ENCODE measurements around the gene ORMDL1.

Gene ORMDL1

GRCh38 chr2:189783451-189783926 is 650 bp downstream of the ORMDL1 start:
- ChIA-PET CTCF (interaction anchor here (0.6 to 0.7 kb wide), 2 partner anchors 21 to 53 kb away, joined by 3 to 5 read pairs; partner anchors contain the start of gene OSGEPL1), POLR2A (ENCODE audit: low non-redundant PET) (interaction anchor here (1.0 kb wide), 1 partner anchor 21 kb away, joined by 3 read pairs; the partner anchor contains the start of gene OSGEPL1)
- peak; percentile 24 for DNase-seq (ENCODE audit: low spot score)

DNA sequence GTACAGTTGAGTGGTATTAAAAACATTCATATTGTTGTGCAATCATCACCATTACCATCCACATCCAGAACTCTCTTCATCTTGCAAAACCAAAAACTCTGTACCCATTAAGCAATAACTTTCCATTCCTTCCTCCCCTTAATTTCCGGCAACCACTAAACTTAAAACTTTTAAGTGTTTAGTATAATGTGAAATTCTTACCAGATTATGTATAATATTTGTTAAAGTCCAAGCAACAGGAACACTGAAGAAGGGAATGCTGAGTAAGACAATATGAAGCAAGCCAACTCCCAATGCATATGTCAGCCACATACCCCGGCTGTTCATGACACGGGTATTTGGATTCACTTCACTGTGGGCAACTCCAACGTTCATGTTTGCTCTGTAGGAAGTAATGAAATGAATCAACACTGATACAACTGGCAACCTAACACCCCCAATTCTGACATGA is 1.9 kb downstream of the ORMDL1 start:
- DNase-seq (ENCODE audit: low spot score) = no peak
- CTCF ChIA-PET = no interaction called here
- POLR2A ChIA-PET (ENCODE audit: low non-redundant PET) = no interaction called here
- TF ChIP-seq, protein P1, sequence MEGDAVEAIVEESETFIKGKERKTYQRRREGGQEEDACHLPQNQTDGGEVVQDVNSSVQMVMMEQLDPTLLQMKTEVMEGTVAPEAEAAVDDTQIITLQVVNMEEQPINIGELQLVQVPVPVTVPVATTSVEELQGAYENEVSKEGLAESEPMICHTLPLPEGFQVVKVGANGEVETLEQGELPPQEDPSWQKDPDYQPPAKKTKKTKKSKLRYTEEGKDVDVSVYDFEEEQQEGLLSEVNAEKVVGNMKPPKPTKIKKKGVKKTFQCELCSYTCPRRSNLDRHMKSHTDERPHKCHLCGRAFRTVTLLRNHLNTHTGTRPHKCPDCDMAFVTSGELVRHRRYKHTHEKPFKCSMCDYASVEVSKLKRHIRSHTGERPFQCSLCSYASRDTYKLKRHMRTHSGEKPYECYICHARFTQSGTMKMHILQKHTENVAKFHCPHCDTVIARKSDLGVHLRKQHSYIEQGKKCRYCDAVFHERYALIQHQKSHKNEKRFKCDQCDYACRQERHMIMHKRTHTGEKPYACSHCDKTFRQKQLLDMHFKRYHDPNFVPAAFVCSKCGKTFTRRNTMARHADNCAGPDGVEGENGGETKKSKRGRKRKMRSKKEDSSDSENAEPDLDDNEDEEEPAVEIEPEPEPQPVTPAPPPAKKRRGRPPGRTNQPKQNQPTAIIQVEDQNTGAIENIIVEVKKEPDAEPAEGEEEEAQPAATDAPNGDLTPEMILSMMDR (conservative IDR thresholded peaks at IDR 0.05; ENCODE audit: low read depth) = no peak
- H3K27ac ChIP-seq = no peak overlapping the region

More at GRCh38 chr2:189783451-189783926, 650 bp downstream of the ORMDL1 start:
- peak overlapping the region; percentile 92 for H3K27ac ChIP-seq
- TF ChIP-seq, protein P1 (conservative IDR thresholded peaks at IDR 0.05; ENCODE audit: low read depth) = no peak

DNA sequence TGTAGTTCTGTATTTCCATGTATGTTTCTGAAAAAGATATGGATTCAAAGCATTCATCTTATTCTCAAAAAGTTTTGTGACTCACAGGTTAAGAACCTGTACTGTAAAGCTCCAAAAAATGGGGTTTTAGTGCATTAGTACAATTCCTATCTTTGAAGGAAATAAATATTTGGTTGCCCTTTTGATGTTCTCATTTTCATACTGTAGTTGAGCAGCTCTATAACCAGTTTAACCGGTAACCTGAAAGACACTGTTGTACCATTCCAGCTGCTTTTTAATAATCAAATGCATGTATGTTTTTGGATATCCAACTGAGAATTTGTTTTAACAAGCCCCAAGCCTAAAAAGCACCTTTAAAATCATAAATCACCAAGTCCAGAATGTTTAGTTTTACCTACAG is 11.9 kb downstream of the ORMDL1 start:
- POLR2A ChIA-PET (ENCODE audit: low non-redundant PET) = no interaction called here
- no peak overlapping the region for H3K27ac ChIP-seq

DNA sequence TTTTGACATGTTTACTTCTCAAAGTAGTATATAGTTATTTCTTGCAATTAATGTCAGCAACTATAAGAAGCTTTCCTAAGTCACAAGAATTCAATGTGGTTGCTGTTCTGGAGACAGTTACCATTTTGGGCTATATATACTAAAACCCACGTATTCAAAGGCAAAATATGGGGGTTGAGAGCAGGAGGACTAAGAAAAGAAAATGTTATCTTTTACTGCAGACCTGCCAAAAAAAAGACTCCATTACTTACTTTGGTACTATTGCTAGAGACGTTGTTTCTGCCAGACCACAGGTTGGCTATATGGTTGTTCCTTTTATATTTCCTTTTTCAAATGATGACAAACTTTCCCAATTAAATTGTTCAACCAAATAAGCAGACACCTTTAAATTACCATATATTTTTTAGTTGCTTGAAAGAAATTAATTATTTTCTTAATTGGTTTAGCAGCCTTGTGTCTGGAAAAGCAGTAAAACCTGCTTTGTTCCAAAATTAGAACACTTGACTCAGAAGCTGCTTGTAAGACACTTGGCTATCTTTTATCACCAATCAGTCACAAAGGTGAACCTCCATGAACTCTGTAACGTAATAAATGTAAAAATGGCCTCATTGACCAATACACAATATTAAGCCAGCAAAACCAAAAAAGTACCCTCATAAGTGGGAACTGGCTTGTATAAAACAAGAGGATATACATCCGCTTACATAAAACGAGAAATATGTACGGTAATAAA is 13.4 kb downstream of the ORMDL1 start:
- TF ChIP-seq, protein P1 (conservative IDR thresholded peaks at IDR 0.05; ENCODE audit: low read depth) = no peak
- no peak overlapping the region for H3K27ac ChIP-seq
- ChIA-PET POLR2A (ENCODE audit: low non-redundant PET) (no interaction called here), CTCF (interaction anchor here (1.1 kb wide), 1 partner anchor 8 kb away, joined by 3 read pairs; the partner anchor contains the start of gene OSGEPL1)
- no peak for DNase-seq (ENCODE audit: low spot score)

More for the DNA sequence above, 11.9 kb downstream of the ORMDL1 start:
- no peak for DNase-seq (ENCODE audit: low spot score)
- TF ChIP-seq, protein P1 (conservative IDR thresholded peaks at IDR 0.05; ENCODE audit: low read depth) = no peak
- CTCF ChIA-PET = interaction anchor here (1.1 kb wide), 1 partner anchor 10 kb away, joined by 3 read pairs; the partner anchor contains the start of gene OSGEPL1

GRCh38 chr2:189763908-189764661 is 20.1 kb downstream of the ORMDL1 start:
- no peak for DNase-seq (ENCODE audit: low spot score)
- TF ChIP-seq, protein P1 (conservative IDR thresholded peaks at IDR 0.05; ENCODE audit: low read depth) = no peak
- H3K27ac ChIP-seq = no peak overlapping the region
- CTCF ChIA-PET = interaction anchor here (0.6 to 0.9 kb wide), 2 partner anchors 103 to 563 kb away, joined by 3 to 5 read pairs; no protein-coding TSS in a partner anchor
- POLR2A ChIA-PET (ENCODE audit: low non-redundant PET) = interaction anchor here (0.8 kb wide), 1 partner anchor 280 kb away, joined by 8 read pairs; no protein-coding TSS in a partner anchor

Measured in RWPE1 (cell line).